IPS DF 4.7 (cell line): ENCODE measurements around the gene CORO2A.
"Not testable (repeated sequence)": the region's sequence is repeated elsewhere in the genome, so short reads cannot be mapped to it uniquely, and the experiment has no call there.

Source experiments
- DNase-seq: peaks from one replicate; pipeline ENCODE4 v3.0.0-alpha.2; 2013; ENCODE audit warnings: low spot score; ENCODE audit errors: extremely low read depth

CORO2A gene

GRCh38 chr9:98117984-98118639 is 74.3 kb downstream of the CORO2A start:
- no peak for DNase-seq

GRCh38 chr9:98117097-98117496 is 75.3 kb downstream of the CORO2A start:
- not testable (repeated sequence) for DNase-seq

- DNase-seq = no peak
These were observed 83.4 kb downstream of the CORO2A start for GRCh38 chr9:98109052-98109451.

GRCh38 chr9:98108531-98109031 is 83.9 kb downstream of the CORO2A start:
- DNase-seq = no peak

GRCh38 chr9:98107926-98108325 is 84.5 kb downstream of the CORO2A start:
- no peak for DNase-seq

GRCh38 chr9:98105006-98105405 is 87.4 kb downstream of the CORO2A start:
- DNase-seq = no peak

- no peak for DNase-seq
These were observed 88.0 kb downstream of the CORO2A start for GRCh38 chr9:98104445-98104881.

GRCh38 chr9:98101868-98102273 is 90.6 kb downstream of the CORO2A start:
- DNase-seq = no peak

- DNase-seq = no peak
These were observed 91.0 kb downstream of the CORO2A start for GRCh38 chr9:98101416-98101815.

- DNase-seq = no peak
These were observed 92.0 kb downstream of the CORO2A start for GRCh38 chr9:98100456-98100855.

GRCh38 chr9:98099898-98100297 is 92.5 kb downstream of the CORO2A start:
- DNase-seq = no peak

- DNase-seq = no peak
These were observed 93.1 kb downstream of the CORO2A start for GRCh38 chr9:98099346-98099745.

- DNase-seq = no peak
These were observed 94.6 kb downstream of the CORO2A start for GRCh38 chr9:98097836-98098235.

GRCh38 chr9:98096091-98096490 is 96.3 kb downstream of the CORO2A start:
- DNase-seq = no peak

GRCh38 chr9:98095401-98095800 is 97.0 kb downstream of the CORO2A start:
- no peak for DNase-seq

- DNase-seq = no peak
These were observed 97.6 kb downstream of the CORO2A start for GRCh38 chr9:98094851-98095250.

- no peak for DNase-seq
These were observed 98.1 kb downstream of the CORO2A start for GRCh38 chr9:98094316-98094715.

- no peak for DNase-seq
These were observed 99.9 kb downstream of the CORO2A start for GRCh38 chr9:98092613-98092931.

- no peak for DNase-seq
These were observed 100.5 kb downstream of the CORO2A start for GRCh38 chr9:98091735-98092612.

- DNase-seq = not testable (repeated sequence)
These were observed 101.8 kb downstream of the CORO2A start for GRCh38 chr9:98090674-98091073.

- no peak for DNase-seq
These were observed 104.8 kb downstream of the CORO2A start for GRCh38 chr9:98087420-98088354.

- DNase-seq = no peak
These were observed 106.0 kb downstream of the CORO2A start for GRCh38 chr9:98086461-98086860.
